B cell (primary cell): Measurements from ENCODE around the gene TOP2A. TPM values are rescaled to one million over a fixed set of nuclear protein-coding genes. Genes with fewer than 3 reads are reported as not detected.

ENCODE experiments used
- ATAC-seq: fragments of 200-7000 bp; cut with Tn5 transposase; one replicate; pipeline ENCODE4 v1.10.0; 2021; ENCODE audit warnings: low read depth, mild to moderate bottlenecking, moderate number of reproducible peaks, moderate library complexity
- CTCF ChIA-PET: fragments of 350-600 bp; sonication (Branson Sonifier 250); formaldehyde crosslinking; loops from one replicate; lab custom pipeline; 2021; ENCODE audit warnings: antibody characterized with exemption, inconsistent platforms; lab: Charles Lee
- POLR2A ChIA-PET: fragments of 350-600 bp; sonication (Branson Sonifier 250); formaldehyde crosslinking; loops from one replicate; lab custom pipeline; 2021; ENCODE audit warnings: antibody characterized with exemption; lab: Charles Lee
- DNase-seq: peaks from one replicate; pipeline ENCODE4 v3.0.0; 2013
- H2AFZ ChIP-seq: 2 replicates; pipeline ENCODE4 v1.6.1; 2012; ENCODE audit warnings: mild to moderate bottlenecking, low read depth, low read length; ENCODE audit not compliant: insufficient read depth, poor library complexity, severe bottlenecking
- H3K27ac ChIP-seq, 2 donors: 1 replicate in 1 of 2; 2 replicates in 1 of 2; pipeline ENCODE4 v1.5.1; 2012 to 2013; ENCODE audit warnings: low read length in 2 of 2, mild to moderate bottlenecking in 2 of 2, moderate library complexity in 1 of 2
- H3K27me3 ChIP-seq, 4 experiments: fragments of 200-600 bp in 1 of 4; sonication (generic) in 1 of 4; replicated peaks in 1 of 4; 1 replicate in 2 of 4; 2 replicates in 2 of 4; pipeline versions ENCODE4 v1.6.1 to v1.7.0; 2013 to 2016; ENCODE audit warnings: low read length in 3 of 4, mild to moderate bottlenecking in 2 of 4, mixed read lengths in 1 of 4, moderate library complexity in 1 of 4; ENCODE audit not compliant: insufficient read depth in 4 of 4, control insufficient read depth in 3 of 4; ENCODE audit errors: control extremely low read depth in 1 of 4
- H3K36me3 ChIP-seq, 2 experiments: replicated peaks in 1 of 2; 1 replicate in 1 of 2; 2 replicates in 1 of 2; pipeline versions ENCODE4 v1.6.1 to v1.7.1; 2013; ENCODE audit warnings: low read length in 1 of 2; ENCODE audit not compliant: insufficient read depth in 2 of 2, control insufficient read depth in 1 of 2; ENCODE audit errors: control extremely low read depth in 1 of 2, extremely low read depth in 1 of 2
- H3K4me1 ChIP-seq, 2 donors: fragments of 200-600 bp in 1 of 2; sonication (generic) in 1 of 2; 1 replicate in 1 of 2; 2 replicates in 1 of 2; pipeline versions ENCODE4 v1.5.1 to v1.6.1; 2013 to 2017; ENCODE audit warnings: low read length in 2 of 2; ENCODE audit not compliant: control insufficient read depth in 2 of 2, insufficient read depth in 2 of 2
- H3K4me2 ChIP-seq: replicated peaks from 2 replicates; pipeline ENCODE3; 2012; ENCODE audit warnings: mild to moderate bottlenecking, low read depth, low read length; ENCODE audit not compliant: poor library complexity, severe bottlenecking
- H3K4me3 ChIP-seq, 5 experiments: fragments of 200-600 bp in 1 of 5; sonication (generic) in 1 of 5; 1 replicate in 3 of 5; 2 replicates in 2 of 5; pipeline versions ENCODE4 v1.5.1 to v1.7.0; 2011 to 2016; ENCODE audit warnings: low read length in 4 of 5, mild to moderate bottlenecking in 4 of 5, low read depth in 2 of 5, control low read depth in 1 of 5, moderate library complexity in 1 of 5; ENCODE audit not compliant: insufficient read depth in 1 of 5; ENCODE audit errors: control extremely low read depth in 1 of 5, extremely low read depth in 1 of 5
- H3K79me2 ChIP-seq: fragments of 200-600 bp; sonication (generic); one replicate; pipeline ENCODE4 v1.6.0; 2016; ENCODE audit warnings: low read length; ENCODE audit not compliant: control insufficient read depth, insufficient read depth
- H3K9ac ChIP-seq: fragments of 200-600 bp; sonication (generic); 2 replicates; pipeline ENCODE4 v1.6.1; 2017; ENCODE audit warnings: mild to moderate bottlenecking, low read length, moderate library complexity
- H3K9me3 ChIP-seq, 3 donors: one replicate each; pipeline versions ENCODE4 v1.6.1 to v1.7.1; 2013; ENCODE audit warnings: low read length in 2 of 3; ENCODE audit not compliant: control insufficient read depth in 2 of 3, insufficient read depth in 1 of 3; ENCODE audit errors: control extremely low read depth in 1 of 3
- H4K20me1 ChIP-seq: 2 replicates; pipeline ENCODE4 v1.6.0; 2012; ENCODE audit warnings: mild to moderate bottlenecking, low read length; ENCODE audit not compliant: insufficient read depth, control insufficient read depth, poor library complexity, severe bottlenecking
- H3K27ac Mint-ChIP-seq: one replicate; pipeline ENCODE4 v1.8.0; 2021; ENCODE audit warnings: mixed read lengths
- H3K27me3 Mint-ChIP-seq: one replicate; pipeline ENCODE4 v1.8.0; 2021; ENCODE audit warnings: mixed read lengths
- H3K4me1 Mint-ChIP-seq: one replicate; pipeline ENCODE4 v1.8.0; 2021; ENCODE audit warnings: mixed read lengths
- H3K4me3 Mint-ChIP-seq: one replicate; pipeline ENCODE4 v1.8.0; 2021; ENCODE audit warnings: mixed read lengths
- H3K9me3 Mint-ChIP-seq: one replicate; pipeline ENCODE4 v1.8.0; 2022; ENCODE audit warnings: mixed read lengths; ENCODE audit not compliant: insufficient read depth
- CTCF ChIP-seq: fragments of 200-600 bp; IDR thresholded peaks from one replicate; pipeline ENCODE4 v1.8.0; 2022; ENCODE audit warnings: antibody characterized with exemption, mild to moderate bottlenecking
- EZH2 ChIP-seq: IDR thresholded peaks from 2 replicates; pipeline ENCODE4 v1.6.1; 2012; ENCODE audit warnings: borderline replicate concordance, low read depth, mild to moderate bottlenecking, moderate library complexity, low read length; ENCODE audit not compliant: insufficient read depth, poor library complexity, severe bottlenecking
- WGBS: methylation state at CpG from one replicate; pipeline ENCODE4 v1.1.5; 2013; ENCODE audit warnings: missing lambda C conversion rate; ENCODE audit not compliant: insufficient coverage; 5-methylcytosine and 5-hydroxymethylcytosine counted together
- intact Hi-C: fragments of 100-400 bp; cut with micrococcal nuclease; formaldehyde crosslinking; loops from one replicate; pipeline ENCODE4 v1.10.0; 2022
- polyA plus RNA-seq: library from polyadenylated mRNA; depleted of rRNA; stranded (reverse); fragments of >200 nt; gene quantifications from 2 replicates; pipeline ENCODE4 v1.2.3, GENCODE V29; 2012
- total RNA-seq, 2 donors: library from RNA; stranded (reverse); fragments of 120-200 nt in 1 of 2; gene quantifications; 1 replicate in 1 of 2; 2 replicates in 1 of 2; pipeline versions ENCODE4 v1.2.3 to v1.2.4, GENCODE V29; 2013 to 2022

The TOP2A gene
- total and polyA plus RNA-seq, 2 donors (not counting 1 experiment from before 2014, with no cell fraction given), result 0.36 to 3.1 TPM

DNA sequence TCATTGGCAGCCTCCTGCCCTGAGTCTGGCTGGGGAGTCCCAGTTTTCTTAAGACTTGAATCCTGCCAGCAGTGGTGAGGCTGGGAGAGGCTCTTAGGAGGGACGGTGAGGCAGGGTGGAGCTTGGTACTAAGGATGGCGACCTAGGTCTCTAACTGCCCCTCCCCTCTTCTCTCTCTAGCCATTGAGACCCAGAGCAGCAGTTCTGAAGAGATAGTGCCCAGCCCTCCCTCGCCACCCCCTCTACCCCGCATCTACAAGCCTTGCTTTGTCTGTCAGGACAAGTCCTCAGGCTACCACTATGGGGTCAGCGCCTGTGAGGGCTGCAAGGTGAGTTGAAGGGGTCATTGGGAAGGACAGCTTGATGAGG, 69.6 kb downstream of the TOP2A start:
- Histone ChIP-seq H3K27me3 (no peaks in the 10 kb centered on the region), H4K20me1 (peaks cover 50% of the 10 kb centered on the region), H3K79me2 (peaks cover 36% of the 10 kb centered on the region), H3K4me1 (peaks cover 68 to 74% of the 10 kb centered on the region in 2 donors), H3K9ac (no peak overlapping the region), H3K27ac (peak overlapping the region in 1 of 2 donors; percentile 16), H3K9me3 (no peaks in the 10 kb centered on the region), H3K36me3 (peaks cover 0 to 35% of the 10 kb centered on the region in 2 experiments), H3K4me3 (no peak overlapping the region), H2AFZ (no peak overlapping the region), H3K4me2 (peak overlapping the region; percentile 100)
- H3K9me3 Mint-ChIP-seq, result no peaks in the 10 kb centered on the region
- POLR2A ChIA-PET, result interaction anchor here (1.2 to 1.5 kb wide), 3 partner anchors 21 to 44 kb away, joined by 3 to 7 read pairs (median 3); no protein-coding TSS in a partner anchor
- TF ChIP-seq CTCF (no peak), EZH2 (no peak)
- H3K4me1 Mint-ChIP-seq, result peaks cover 84% of the 10 kb centered on the region
- intact Hi-C loops, result no loop called here
- no peaks in the 10 kb centered on the region for H3K27me3 Mint-ChIP-seq
- WGBS, result no CpG with 5 or more reads among the region's 5 CpGs
- ATAC-seq (no peak), DNase-seq (peak; percentile 30)
- CTCF ChIA-PET, result interaction anchor here (0.7 to 3.3 kb wide), 7 partner anchors 18 to 70 kb away, joined by 3 to 15 read pairs (median 4); partner anchors contain the start of gene TOP2A
- H3K4me3 Mint-ChIP-seq, result peak overlapping the region; percentile 50
- H3K27ac Mint-ChIP-seq, result peak overlapping the region; percentile 67

GRCh38 chr17:40347319-40348135, 70.2 kb downstream of the TOP2A start:
- H3K36me3 ChIP-seq, result peaks cover 0 to 29% of the 10 kb centered on the region in 2 experiments
- no peaks in the 10 kb centered on the region for H3K9me3 Mint-ChIP-seq
- no peaks in the 10 kb centered on the region for H3K27me3 ChIP-seq
- H4K20me1 ChIP-seq, result peaks cover 50% of the 10 kb centered on the region
- CTCF ChIA-PET, result interaction anchor here (0.6 to 3.3 kb wide), 5 partner anchors 17 to 318 kb away, joined by 3 to 15 read pairs (median 4); no protein-coding TSS in a partner anchor
- intact Hi-C loops, result no loop called here
- H3K4me1 ChIP-seq, result peaks cover 68 to 74% of the 10 kb centered on the region in 2 donors
- H3K4me3 Mint-ChIP-seq, result peak overlapping the region; percentile 50
- no peak overlapping the region for H2AFZ ChIP-seq
- peak; percentile 25 for DNase-seq
- 50% methylated on average over 1 of the region's 9 CpGs for WGBS
- peaks cover 42% of the 10 kb centered on the region for H3K79me2 ChIP-seq
- no peak for TF ChIP-seq CTCF
- TF ChIP-seq EZH2, result no peak
- no peak overlapping the region for H3K9ac ChIP-seq
- no peak overlapping the region for H3K4me3 ChIP-seq
- H3K27me3 Mint-ChIP-seq, result no peaks in the 10 kb centered on the region
- ATAC-seq, result no peak
- peaks cover 84% of the 10 kb centered on the region for H3K4me1 Mint-ChIP-seq
- peak overlapping the region; percentile 67 for H3K27ac Mint-ChIP-seq
- H3K4me2 ChIP-seq, result peak overlapping the region; percentile 100
- POLR2A ChIA-PET, result interaction anchor here (0.8 to 1.5 kb wide), 3 partner anchors 21 to 36 kb away, joined by 3 to 7 read pairs (median 4); no protein-coding TSS in a partner anchor
- H3K27ac ChIP-seq, result peak overlapping the region in 1 of 2 donors; percentile 16
- no peaks in the 10 kb centered on the region for H3K9me3 ChIP-seq
